IPS DF 6.9 (cell line): ENCODE data around the gene OTOA.
"Not testable (repeated sequence)": the region's sequence is repeated elsewhere in the genome, so short reads cannot be mapped to it uniquely, and the experiment has no call there.

Source experiments
- DNase-seq: peaks from one replicate; pipeline ENCODE4 v3.0.0-alpha.2; 2013; ENCODE audit warnings: low read depth, low spot score
- H3K27ac ChIP-seq: one replicate; pipeline ENCODE4 v1.5.1; 2013; ENCODE audit warnings: low read length, control low read depth
- H3K27me3 ChIP-seq: 2 replicates; pipeline ENCODE4 v1.6.1; 2013; ENCODE audit warnings: mild to moderate bottlenecking, low read length; ENCODE audit not compliant: control insufficient read depth, insufficient read depth
- H3K36me3 ChIP-seq: 2 replicates; pipeline ENCODE4 v1.6.1; 2013; ENCODE audit warnings: low read length; ENCODE audit not compliant: control insufficient read depth, insufficient read depth
- H3K4me1 ChIP-seq: 2 replicates; pipeline ENCODE4 v1.6.1; 2013; ENCODE audit warnings: low read length; ENCODE audit not compliant: control insufficient read depth, insufficient read depth
- H3K4me3 ChIP-seq: 2 replicates; pipeline ENCODE4 v1.5.1; 2013; ENCODE audit warnings: mild to moderate bottlenecking, low read length
- H3K9me3 ChIP-seq: 2 replicates; pipeline ENCODE4 v1.6.1; 2013; ENCODE audit warnings: low read length, inconsistent platforms; ENCODE audit not compliant: control insufficient read depth, insufficient read depth
- WGBS: extraction: QIAGEN DNeasy Blood & Tissue Kit; methylation state at CpG from one replicate; pipeline ENCODE4 v1.1.7; 2013; ENCODE audit warnings: mixed read lengths, missing lambda C conversion rate; ENCODE audit not compliant: insufficient read length, insufficient coverage; 5-methylcytosine and 5-hydroxymethylcytosine counted together

The OTOA gene

DNA sequence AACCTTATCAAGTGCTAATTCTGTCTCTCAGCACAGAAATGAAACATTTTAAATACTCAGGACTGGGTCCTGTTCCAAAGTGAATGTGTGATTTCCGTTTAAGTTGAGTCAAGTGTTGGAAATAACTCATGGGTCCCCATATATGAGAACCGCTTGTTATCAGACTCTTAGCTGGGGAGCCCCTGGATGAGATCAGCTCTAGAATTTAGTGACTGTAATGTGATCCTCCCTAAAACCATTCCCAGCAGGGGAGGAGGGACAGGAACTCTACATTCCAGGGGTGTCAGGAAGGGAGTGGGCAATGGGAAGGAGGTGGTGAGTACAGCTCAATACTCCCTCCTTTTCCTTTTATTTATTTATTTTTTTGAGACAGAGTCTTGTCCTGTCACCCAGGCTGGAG lies 37.5 kb downstream of the OTOA start:
- Histone ChIP-seq H3K36me3 (no peaks in the 10 kb centered on the region), H3K9me3 (no peaks in the 10 kb centered on the region), H3K27ac (no peak overlapping the region), H3K4me1 (no peaks in the 10 kb centered on the region), H3K4me3 (no peak overlapping the region), H3K27me3 (no peaks in the 10 kb centered on the region)
- WGBS: no CpG with 5 or more reads among the region's 2 CpGs
- DNase-seq: no peak

DNA sequence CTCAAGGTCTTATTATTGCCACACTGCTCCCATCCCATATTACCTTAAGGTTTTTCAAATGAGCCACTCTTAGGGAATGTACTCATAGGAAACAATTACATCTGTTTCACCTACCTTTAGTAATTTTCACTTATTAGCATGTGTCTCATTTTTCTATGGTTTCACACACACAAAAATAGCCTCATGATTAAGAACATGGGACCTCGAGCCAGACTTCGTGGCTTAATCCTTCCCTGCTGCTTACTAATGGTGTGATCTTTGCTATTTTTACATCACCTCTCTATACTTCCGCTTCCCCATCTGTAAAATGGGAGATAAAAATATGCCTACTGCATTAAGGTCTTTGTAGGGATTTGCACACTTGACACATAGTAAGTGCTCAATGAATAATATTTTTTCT lies 38.5 kb downstream of the OTOA start:
- H3K4me1 ChIP-seq: no peaks in the 10 kb centered on the region
- no peak overlapping the region for H3K4me3 ChIP-seq
- no CpG with 5 or more reads among the region's 3 CpGs for WGBS
- H3K9me3 ChIP-seq: no peaks in the 10 kb centered on the region
- H3K36me3 ChIP-seq: no peaks in the 10 kb centered on the region
- DNase-seq: no peak
- H3K27ac ChIP-seq: no peak overlapping the region
- no peaks in the 10 kb centered on the region for H3K27me3 ChIP-seq

DNA sequence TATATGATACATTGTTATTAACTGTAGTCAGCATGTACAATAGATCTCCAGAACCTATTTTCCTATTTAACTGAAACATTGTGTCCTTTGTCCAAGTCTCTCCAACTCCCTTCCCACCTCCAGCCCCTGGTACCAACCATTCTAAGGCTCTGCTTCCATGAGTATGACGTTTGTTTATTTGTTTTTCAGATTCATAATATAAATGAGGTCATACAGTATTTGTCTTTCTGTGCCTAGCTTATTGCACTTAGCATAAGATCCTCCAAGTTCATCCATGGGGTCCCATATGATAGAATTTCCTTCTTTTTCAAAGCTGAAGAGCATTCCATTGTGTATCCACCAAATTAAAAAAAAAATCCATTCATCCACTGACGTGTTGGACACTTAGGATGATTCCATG lies 39.4 kb downstream of the OTOA start:
- Histone ChIP-seq H3K36me3 (no peaks in the 10 kb centered on the region), H3K4me1 (no peaks in the 10 kb centered on the region), H3K9me3 (no peaks in the 10 kb centered on the region), H3K4me3 (no peak overlapping the region), H3K27me3 (no peaks in the 10 kb centered on the region), H3K27ac (no peak overlapping the region)
- DNase-seq: no peak
- WGBS: no CpG with 5 or more reads among the region's 2 CpGs

DNA sequence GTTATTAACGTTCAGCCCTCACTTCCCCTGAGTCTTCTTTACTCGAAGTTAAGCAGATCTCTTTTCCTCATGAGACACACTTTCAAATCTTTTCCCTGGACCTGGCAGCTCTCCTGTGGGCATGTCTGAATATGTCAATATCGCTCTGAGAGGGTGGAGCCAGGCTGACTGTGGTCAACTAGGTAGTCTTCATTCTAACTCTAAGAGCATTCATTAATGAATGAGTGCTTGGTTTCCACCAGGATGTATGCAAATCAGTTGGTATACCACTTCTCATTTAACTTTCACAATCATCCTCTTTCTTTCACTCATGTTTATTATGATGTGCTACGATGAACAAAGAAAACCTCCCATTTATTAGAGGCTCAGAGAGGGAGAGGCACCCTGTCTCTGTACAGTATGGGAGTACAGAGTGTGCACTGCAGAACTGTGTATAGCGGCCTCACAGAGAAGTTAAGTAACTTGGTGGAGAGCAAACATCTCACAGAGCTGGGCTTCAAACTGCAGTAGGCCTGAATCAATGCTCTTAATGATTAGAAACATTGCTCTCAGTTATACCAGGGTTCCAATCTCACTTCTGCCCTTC lies 39.9 kb downstream of the OTOA start:
- WGBS: no CpG with 5 or more reads among the region's 5 CpGs
- no peak for DNase-seq
- Histone ChIP-seq H3K4me3 (no peak overlapping the region), H3K27me3 (no peaks in the 10 kb centered on the region), H3K9me3 (no peaks in the 10 kb centered on the region), H3K36me3 (no peaks in the 10 kb centered on the region), H3K4me1 (no peaks in the 10 kb centered on the region), H3K27ac (no peak overlapping the region)

DNA sequence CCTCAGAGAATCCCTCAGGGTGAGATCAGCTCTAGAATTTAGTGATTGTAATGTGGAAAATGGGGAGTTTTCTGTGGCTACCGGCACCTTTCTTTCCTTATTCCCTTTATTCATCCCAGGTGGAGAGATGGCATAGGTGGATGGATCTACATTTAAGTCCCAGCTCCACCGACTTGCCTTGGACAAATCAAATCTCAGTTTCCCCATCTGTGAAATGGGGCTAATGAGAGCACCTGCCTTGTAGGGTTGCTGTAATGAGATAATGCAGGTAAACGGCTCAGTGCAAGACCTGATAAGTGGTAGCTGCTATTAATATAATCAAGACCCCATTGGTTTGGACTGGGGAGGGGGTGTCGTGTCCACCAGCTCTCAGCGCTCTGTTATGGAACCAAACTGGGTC lies 40.5 kb downstream of the OTOA start:
- no peaks in the 10 kb centered on the region for H3K4me1 ChIP-seq
- H3K36me3 ChIP-seq: no peaks in the 10 kb centered on the region
- no CpG with 5 or more reads among the region's 5 CpGs for WGBS
- H3K4me3 ChIP-seq: no peak overlapping the region
- no peak for DNase-seq
- H3K27me3 ChIP-seq: no peaks in the 10 kb centered on the region
- H3K9me3 ChIP-seq: no peaks in the 10 kb centered on the region
- no peak overlapping the region for H3K27ac ChIP-seq

DNA sequence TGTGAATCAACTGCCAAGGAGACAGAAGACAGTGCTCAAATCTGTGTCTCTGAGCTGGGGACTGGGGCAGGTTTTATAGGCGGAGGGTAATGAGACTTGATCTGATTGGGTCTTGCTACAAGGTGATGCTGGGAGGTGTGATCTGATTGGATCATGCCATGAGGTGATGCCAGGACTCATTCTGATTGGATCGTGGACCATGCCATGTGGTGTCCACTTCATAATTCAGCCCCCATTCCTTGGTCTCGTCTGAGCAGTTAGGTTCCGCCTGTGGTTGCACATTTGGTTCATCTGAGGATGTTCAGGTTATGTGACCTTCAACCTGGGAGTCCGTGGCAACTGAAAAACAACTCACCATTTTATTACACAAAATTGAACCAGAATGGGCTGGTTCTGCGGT lies 41.0 kb downstream of the OTOA start:
- Histone ChIP-seq H3K4me1 (no peaks in the 10 kb centered on the region), H3K36me3 (no peaks in the 10 kb centered on the region), H3K27me3 (no peaks in the 10 kb centered on the region), H3K4me3 (no peak overlapping the region), H3K9me3 (no peaks in the 10 kb centered on the region), H3K27ac (no peak overlapping the region)
- WGBS: no CpG with 5 or more reads among the region's 6 CpGs
- DNase-seq: no peak

DNA sequence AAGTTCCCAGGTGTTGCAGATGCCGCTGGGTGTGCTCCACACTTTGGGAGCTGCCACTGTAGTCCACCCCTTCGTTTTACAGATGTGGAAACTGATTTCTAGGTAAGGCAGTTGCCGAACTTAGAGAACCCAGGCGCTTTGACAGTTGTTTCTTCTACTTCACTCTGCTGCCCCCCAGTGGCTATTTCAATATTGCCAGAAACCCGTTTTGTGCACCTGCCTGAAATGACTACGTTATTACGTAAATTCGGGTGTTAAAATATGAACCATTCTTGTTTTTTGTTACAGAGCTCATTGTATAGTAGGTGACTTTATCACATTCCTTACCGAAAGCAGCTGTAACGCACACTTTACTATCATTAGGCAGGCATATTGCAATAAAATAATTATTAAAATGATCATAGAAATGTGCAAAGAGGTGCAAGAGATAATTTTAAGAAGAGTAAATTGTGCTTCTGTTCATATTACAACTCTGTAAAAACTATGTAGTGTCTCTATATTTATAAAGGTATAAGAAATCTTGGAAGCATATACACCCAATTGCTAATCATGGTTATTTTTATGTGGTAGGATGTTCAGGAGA lies 44.9 kb downstream of the OTOA start:
- DNase-seq: no peak
- no peaks in the 10 kb centered on the region for H3K27me3 ChIP-seq
- H3K27ac ChIP-seq: no peak overlapping the region
- H3K4me3 ChIP-seq: no peak overlapping the region
- no peaks in the 10 kb centered on the region for H3K9me3 ChIP-seq
- no peaks in the 10 kb centered on the region for H3K36me3 ChIP-seq
- H3K4me1 ChIP-seq: no peaks in the 10 kb centered on the region
- WGBS: no CpG with 5 or more reads among the region's 10 CpGs

DNA sequence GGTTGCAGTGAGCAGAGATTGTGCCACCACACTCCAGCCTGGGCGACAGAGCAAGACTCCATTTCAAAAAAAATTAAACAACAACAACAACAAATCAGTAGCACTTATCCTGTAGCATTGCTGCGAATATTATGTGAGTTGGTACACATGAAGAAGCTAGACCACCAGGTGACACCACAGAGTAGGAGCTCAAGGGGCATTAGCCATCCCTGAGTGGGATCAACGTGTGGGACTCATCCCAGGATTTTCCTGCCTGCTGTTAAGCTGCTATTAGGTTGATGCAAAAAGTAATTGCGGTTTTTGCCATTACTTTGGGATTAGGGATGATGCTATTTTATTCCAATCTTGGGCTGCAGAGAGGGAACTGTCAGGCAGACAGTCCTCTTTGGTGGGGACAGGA lies 47.2 kb downstream of the OTOA start:
- Histone ChIP-seq H3K4me3 (no peak overlapping the region), H3K9me3 (no peaks in the 10 kb centered on the region), H3K4me1 (no peaks in the 10 kb centered on the region), H3K27ac (no peak overlapping the region), H3K36me3 (no peaks in the 10 kb centered on the region), H3K27me3 (no peaks in the 10 kb centered on the region)
- WGBS: no CpG with 5 or more reads among the region's 4 CpGs
- no peak for DNase-seq

DNA sequence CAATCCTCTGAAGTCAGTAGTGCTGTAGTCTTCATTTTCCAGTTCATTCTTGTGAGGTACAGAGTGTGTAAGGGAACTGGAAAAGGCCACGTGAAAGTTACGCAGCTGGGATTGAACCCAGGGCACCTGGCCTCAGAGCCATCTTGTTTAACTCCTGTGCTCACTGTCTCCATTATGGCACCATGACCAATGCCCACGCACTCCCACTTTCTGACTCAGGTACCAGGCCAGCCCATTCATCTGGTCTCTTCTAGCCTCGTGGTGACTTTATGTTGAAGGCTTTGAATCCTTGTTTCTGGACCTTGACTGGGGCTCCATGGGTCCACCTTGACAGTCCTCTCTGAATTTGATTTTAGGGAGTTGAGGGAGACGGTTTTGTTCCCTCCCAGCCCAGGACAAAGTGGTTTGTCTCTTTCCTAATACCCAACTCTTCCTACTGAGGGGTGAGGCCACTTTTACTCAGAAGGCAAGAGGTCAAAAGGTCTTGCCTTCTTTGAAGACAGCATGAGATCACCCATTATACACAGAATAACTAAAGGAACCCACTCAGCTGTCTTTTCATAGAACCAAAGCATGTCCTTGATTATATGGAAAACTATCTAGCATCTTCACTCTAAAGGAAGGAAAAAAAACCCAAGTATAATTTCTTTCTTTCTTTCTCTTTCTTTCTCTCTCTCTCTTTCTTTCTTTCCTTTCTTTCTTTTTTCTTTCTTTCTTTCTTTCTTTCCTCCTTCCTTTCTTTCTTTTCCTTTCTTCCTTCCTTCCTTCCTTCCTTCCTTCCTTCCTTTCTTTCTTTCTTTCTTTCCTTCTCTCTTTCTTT lies 50.0 kb downstream of the OTOA start:
- Histone ChIP-seq H3K4me1 (no peaks in the 10 kb centered on the region), H3K27me3 (no peaks in the 10 kb centered on the region), H3K4me3 (no peak overlapping the region), H3K9me3 (no peaks in the 10 kb centered on the region), H3K27ac (no peak overlapping the region), H3K36me3 (no peaks in the 10 kb centered on the region)
- no peak for DNase-seq
- WGBS: no CpG with 5 or more reads among the region's 5 CpGs

DNA sequence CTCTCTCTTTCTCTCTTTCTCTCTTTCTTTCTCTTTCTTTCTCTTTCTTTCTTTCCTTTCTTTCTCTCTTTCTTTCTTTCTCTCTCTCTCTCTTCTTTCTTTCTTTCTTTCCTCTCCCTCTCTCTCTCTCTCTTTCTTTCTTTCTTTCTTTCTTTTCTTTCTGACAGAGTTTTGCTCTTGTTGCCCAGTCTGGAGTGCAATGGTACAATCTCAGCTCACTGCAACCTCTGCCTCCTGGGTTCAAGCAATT lies 50.5 kb downstream of the OTOA start:
- not testable (repeated sequence) for H3K36me3 ChIP-seq, H3K4me3 ChIP-seq, DNase-seq, H3K9me3 ChIP-seq, H3K4me1 ChIP-seq, H3K27me3 ChIP-seq, H3K27ac ChIP-seq

DNA sequence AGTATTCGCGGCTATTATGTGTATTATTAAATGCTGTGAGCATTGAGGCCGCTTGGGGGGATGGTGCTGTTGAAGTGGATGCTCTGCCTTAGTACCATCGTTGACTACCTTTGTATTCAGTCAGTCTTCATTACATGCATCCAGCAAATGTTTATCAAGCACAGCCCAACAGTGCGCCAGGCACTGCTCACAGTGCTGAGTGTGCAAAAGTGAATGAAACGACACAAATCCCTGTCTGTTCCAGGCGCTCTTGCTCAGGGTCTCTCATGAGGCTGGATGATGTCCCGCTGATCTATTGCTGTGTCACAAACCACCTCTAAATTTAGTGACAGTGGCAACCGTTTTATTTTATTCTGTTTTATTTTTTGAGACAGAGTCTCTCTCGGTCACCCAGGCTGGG lies 53.8 kb downstream of the OTOA start:
- H3K27me3 ChIP-seq: no peaks in the 10 kb centered on the region
- no peak overlapping the region for H3K27ac ChIP-seq
- H3K4me3 ChIP-seq: no peak overlapping the region
- no peaks in the 10 kb centered on the region for H3K36me3 ChIP-seq
- H3K9me3 ChIP-seq: no peaks in the 10 kb centered on the region
- no CpG with 5 or more reads among the region's 10 CpGs for WGBS
- no peaks in the 10 kb centered on the region for H3K4me1 ChIP-seq
- no peak for DNase-seq
